ENCODE results near the gene KRTAP4-6. TPM values are rescaled to one million over a fixed set of nuclear protein-coding genes. Genes with fewer than 3 reads are reported as not detected.
"Not testable (repeated sequence)": the region's sequence is repeated elsewhere in the genome, so short reads cannot be mapped to it uniquely, and the experiment has no call there.

KRTAP4-6 gene
- total and polyA plus RNA-seq, 2 experiments from 2014 or later = not detected

- Histone ChIP-seq H3F3A (ENCODE audit: insufficient read depth) (no peaks in the 10 kb centered on the region; the same call in none of the 2 replicates), H3K9me2 (ENCODE audit: insufficient read depth) (no peaks in the 10 kb centered on the region), H2AFZ (no peak overlapping the region), H3K9ac (no peak overlapping the region), H3K27me3 (replicated peaks; ENCODE audit: insufficient read depth) (no peaks in the 10 kb centered on the region), H3K79me2 (ENCODE audit: insufficient read depth) (no peaks in the 10 kb centered on the region), H3K4me3 (no peak overlapping the region), H3K4me2 (ENCODE audit: unreplicated experiment) (no peak overlapping the region), H3K27ac (no peak overlapping the region), H3K9me3 (ENCODE audit: low read depth) (no peaks in the 10 kb centered on the region), H3K36me3 (ENCODE audit: low read depth) (no peaks in the 10 kb centered on the region), H4K20me1 (ENCODE audit: insufficient read depth) (no peaks in the 10 kb centered on the region), H3K4me1 (ENCODE audit: insufficient read depth) (peaks cover 6% of the 10 kb centered on the region; the same call in 1 of the 2 replicates)
- no peak for TF ChIP-seq EZH2 (IDR thresholded peaks at IDR 0.05; ENCODE audit: insufficient read depth, poor library complexity, severe bottlenecking)
- no peak for TF ChIP-seq EZH2phosphoT487 (IDR thresholded peaks at IDR 0.05; ENCODE audit: insufficient read depth, low read depth)
- WGBS, 2 experiments (ENCODE audit: low coverage in 1 of 2, low lambda C conversion rate in 2 of 2, missing lambda C conversion rate in 2 of 2) = 77 to 82% methylated on average over 4 of the region's 4 CpGs
- DNase-seq = no peak
- in situ Hi-C loops (cut with MboI) = no loop called here
Measured at GRCh38 chr17:41118721-41119120, 21.6 kb downstream of the KRTAP4-6 start.

- H3K36me3 ChIP-seq (ENCODE audit: low read depth); H3K9me2 ChIP-seq (ENCODE audit: insufficient read depth); H3F3A ChIP-seq (ENCODE audit: insufficient read depth); H3K4me2 ChIP-seq (ENCODE audit: unreplicated experiment); H3K4me3 ChIP-seq; H2AFZ ChIP-seq; H3K9ac ChIP-seq; H4K20me1 ChIP-seq (ENCODE audit: insufficient read depth); H3K4me1 ChIP-seq (ENCODE audit: insufficient read depth); H3K79me2 ChIP-seq (ENCODE audit: insufficient read depth); DNase-seq; H3K9me3 ChIP-seq (ENCODE audit: low read depth); H3K27me3 ChIP-seq (replicated peaks; ENCODE audit: insufficient read depth); H3K27ac ChIP-seq; in situ Hi-C loops (cut with MboI): not testable (repeated sequence)
- 91% methylated on average over 10 of the region's 10 CpGs for WGBS, 2 experiments (ENCODE audit: low coverage in 1 of 2, low lambda C conversion rate in 2 of 2, missing lambda C conversion rate in 2 of 2)
Measured at GRCh38 chr17:41117846-41118386, 22.4 kb downstream of the KRTAP4-6 start, which contains the start of gene KRTAP4-11. Gene KRTAP4-11 (minus strand): TSS chr17:41118373. CDS start chr17:41118315, 58 bp downstream.

GRCh38 chr17:41116297-41116696 lies 24.0 kb downstream of the KRTAP4-6 start:
- TF ChIP-seq EZH2phosphoT487 (IDR thresholded peaks at IDR 0.05; ENCODE audit: insufficient read depth, low read depth) (no peak), EZH2 (IDR thresholded peaks at IDR 0.05; ENCODE audit: insufficient read depth, poor library complexity, severe bottlenecking) (no peak)
- 63 to 67% methylated on average over 5 of the region's 5 CpGs for WGBS, 2 experiments (ENCODE audit: low coverage in 1 of 2, low lambda C conversion rate in 2 of 2, missing lambda C conversion rate in 2 of 2)

GRCh38 chr17:41111151-41111885 lies 29.0 kb downstream of the KRTAP4-6 start:
- Histone ChIP-seq H3K27me3 (replicated peaks; ENCODE audit: insufficient read depth) (no peaks in the 10 kb centered on the region), H4K20me1 (ENCODE audit: insufficient read depth) (no peaks in the 10 kb centered on the region), H3K9me2 (ENCODE audit: insufficient read depth) (0 out of 2 replicates have a peak, but pooled peaks cover 5% of the 10 kb centered on the region), H3K4me2 (ENCODE audit: unreplicated experiment) (no peak overlapping the region), H3K27ac (no peak overlapping the region), H3K9me3 (ENCODE audit: low read depth) (no peaks in the 10 kb centered on the region), H3K4me1 (ENCODE audit: insufficient read depth) (0 out of 2 replicates have a peak, but pooled peaks cover 2% of the 10 kb centered on the region), H2AFZ (no peak overlapping the region), H3K4me3 (peak overlapping the region; percentile 18; the same call in 1 of the 2 replicates), H3K9ac (peak overlapping the region; percentile 28), H3K79me2 (ENCODE audit: insufficient read depth) (no peaks in the 10 kb centered on the region), H3F3A (ENCODE audit: insufficient read depth) (peaks cover 2% of the 10 kb centered on the region), H3K36me3 (ENCODE audit: low read depth) (peaks cover 7% of the 10 kb centered on the region; the same call in 1 of the 2 replicates)
- WGBS, 2 experiments (ENCODE audit: low coverage in 1 of 2, low lambda C conversion rate in 2 of 2, missing lambda C conversion rate in 2 of 2) = 60 to 61% methylated on average over 2 of the region's 2 CpGs
- TF ChIP-seq EZH2phosphoT487 (IDR thresholded peaks at IDR 0.05; ENCODE audit: insufficient read depth, low read depth) (no peak), EZH2 (IDR thresholded peaks at IDR 0.05; ENCODE audit: insufficient read depth, poor library complexity, severe bottlenecking) (no peak)
- in situ Hi-C loops (cut with MboI) = no loop called here
- DNase-seq = no peak

More at GRCh38 chr17:41116297-41116696, 24.0 kb downstream of the KRTAP4-6 start:
- H4K20me1 ChIP-seq (ENCODE audit: insufficient read depth) = no peaks in the 10 kb centered on the region
- no peak for DNase-seq
- H3K27ac ChIP-seq = no peak overlapping the region
- in situ Hi-C loops (cut with MboI) = no loop called here
- H3F3A ChIP-seq (ENCODE audit: insufficient read depth) = no peaks in the 10 kb centered on the region; the same call in 1 of the 2 replicates
- H2AFZ ChIP-seq = no peak overlapping the region
- no peak overlapping the region for H3K4me2 ChIP-seq (ENCODE audit: unreplicated experiment)
- no peaks in the 10 kb centered on the region for H3K9me2 ChIP-seq (ENCODE audit: insufficient read depth)
- no peaks in the 10 kb centered on the region for H3K9me3 ChIP-seq (ENCODE audit: low read depth)
- H3K36me3 ChIP-seq (ENCODE audit: low read depth) = peaks cover 6% of the 10 kb centered on the region; the same call in 1 of the 2 replicates
- H3K27me3 ChIP-seq (replicated peaks; ENCODE audit: insufficient read depth) = no peaks in the 10 kb centered on the region
- no peak overlapping the region for H3K4me3 ChIP-seq
- H3K79me2 ChIP-seq (ENCODE audit: insufficient read depth) = no peaks in the 10 kb centered on the region
- H3K9ac ChIP-seq = no peak overlapping the region
- H3K4me1 ChIP-seq (ENCODE audit: insufficient read depth) = no peaks in the 10 kb centered on the region

GRCh38 chr17:41108728-41109386 lies 31.5 kb downstream of the KRTAP4-6 start:
- in situ Hi-C loops (cut with MboI); H3K9me3 ChIP-seq (ENCODE audit: low read depth); H3K27me3 ChIP-seq (replicated peaks; ENCODE audit: insufficient read depth); H3K36me3 ChIP-seq (ENCODE audit: low read depth); H4K20me1 ChIP-seq (ENCODE audit: insufficient read depth); H3K79me2 ChIP-seq (ENCODE audit: insufficient read depth); H2AFZ ChIP-seq; DNase-seq; H3K9me2 ChIP-seq (ENCODE audit: insufficient read depth); H3K9ac ChIP-seq; H3K27ac ChIP-seq; H3K4me2 ChIP-seq (ENCODE audit: unreplicated experiment): not testable (repeated sequence)
- peak overlapping the region; percentile 31; the same call in 1 of the 2 replicates for H3K4me3 ChIP-seq
- peaks cover 22% of the 10 kb centered on the region for H3K4me1 ChIP-seq (ENCODE audit: insufficient read depth)
- H3F3A ChIP-seq (ENCODE audit: insufficient read depth) = peaks cover 19% of the 10 kb centered on the region
- 47 to 50% methylated on average over 1 of the region's 1 CpG for WGBS, 2 experiments (ENCODE audit: low coverage in 1 of 2, low lambda C conversion rate in 2 of 2, missing lambda C conversion rate in 2 of 2)
